ENCODE measurements around the gene SLFN5.
A peak's percentile ranks its signal among the peaks of the same experiment; 100 is the strongest.
"Not testable (repeated sequence)": the region's sequence is repeated elsewhere in the genome, so short reads cannot be mapped to it uniquely, and the experiment has no call there.

SLFN5 gene

DNA sequence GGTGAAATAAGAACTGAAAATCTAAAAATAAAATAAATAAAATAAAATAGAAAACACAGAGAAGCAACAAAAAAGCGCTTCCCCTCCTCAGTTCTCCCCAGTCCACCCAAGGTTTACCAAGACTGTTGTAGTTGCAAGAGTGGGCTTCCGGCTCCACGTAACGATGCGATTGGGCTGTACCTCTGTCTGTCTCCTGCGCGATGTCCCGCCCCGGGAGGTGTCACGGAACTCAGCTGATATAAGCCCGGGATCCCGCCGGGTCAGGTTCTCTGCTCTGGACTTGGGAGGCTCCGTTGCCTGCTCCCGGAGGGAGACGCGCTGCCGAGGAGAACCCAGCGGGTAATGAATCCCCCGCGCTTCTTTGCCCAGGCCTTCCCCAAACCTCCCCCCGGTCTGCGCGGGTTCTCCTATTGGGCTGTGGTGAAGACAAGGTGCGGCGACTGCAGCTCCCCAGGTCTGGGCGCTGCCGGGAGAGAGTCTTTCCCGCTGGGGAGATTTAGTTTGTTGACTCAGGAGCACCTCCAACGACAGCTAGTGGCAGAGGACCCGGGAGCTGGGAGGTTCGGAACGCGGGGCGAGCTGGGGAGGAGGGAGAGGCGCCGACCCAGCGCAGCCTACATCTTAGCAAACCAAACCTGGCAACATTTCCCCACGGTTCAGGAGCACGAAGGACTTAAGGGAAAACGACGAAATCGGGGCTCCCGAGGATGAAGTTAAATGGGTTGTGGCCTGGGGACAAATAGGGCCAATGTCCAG lies at the start of gene SLFN5:
Gene SLFN5, plus strand, starts transcription at position 268 of the 756 bp plus-strand sequence. CDS start 15,619 bp downstream, outside the sequence.
- peak; percentile 36 for DNase-seq

DNA sequence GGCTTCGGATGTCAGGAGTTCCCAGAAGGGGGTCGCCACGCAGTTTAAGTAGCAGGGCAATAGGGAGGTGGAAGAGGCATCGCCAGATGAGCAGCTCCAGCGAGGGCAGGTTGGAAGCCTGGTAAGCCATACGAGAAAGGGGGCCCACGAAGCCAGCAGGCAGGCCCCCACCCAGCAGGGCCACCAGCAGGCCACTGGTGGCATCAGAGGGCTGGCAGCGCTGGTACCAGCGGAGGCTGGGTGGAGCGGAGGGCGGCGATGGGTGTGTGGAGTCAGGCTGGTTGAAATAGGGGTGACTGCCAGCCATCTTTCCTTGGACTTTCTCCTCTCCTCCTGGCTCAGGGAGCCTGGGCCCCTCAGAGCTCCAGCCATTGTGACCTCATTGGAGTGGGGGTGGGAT lies 48.9 kb upstream of the SLFN5 start, which contains the start of gene SLC35G3:
Gene SLC35G3, minus strand, starts transcription at position 393 of the 400 bp plus-strand sequence. Its CDS starts 86 bp downstream, at position 307.
- not testable (repeated sequence) for DNase-seq

DNA sequence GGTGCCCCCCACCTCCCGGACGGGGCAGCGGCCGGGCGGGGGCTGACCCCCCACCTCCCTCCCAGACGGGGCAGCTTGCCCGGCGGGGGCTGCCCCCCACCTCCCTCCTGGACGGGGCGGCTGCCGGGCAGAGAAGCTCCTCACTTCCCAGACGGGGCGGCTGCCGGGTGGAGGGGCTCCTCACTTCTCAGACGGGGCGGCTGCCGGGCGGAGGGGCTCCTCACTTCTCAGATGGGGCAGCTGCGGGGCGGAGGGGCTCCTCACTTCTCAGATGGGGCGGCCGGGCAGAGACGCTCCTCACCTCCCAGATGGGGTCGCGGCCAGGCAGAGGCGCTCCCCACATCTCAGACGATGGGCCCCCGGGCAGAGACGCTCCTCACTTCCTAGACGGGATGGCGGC lies 47.8 kb upstream of the SLFN5 start:
- not testable (repeated sequence) for DNase-seq

DNA sequence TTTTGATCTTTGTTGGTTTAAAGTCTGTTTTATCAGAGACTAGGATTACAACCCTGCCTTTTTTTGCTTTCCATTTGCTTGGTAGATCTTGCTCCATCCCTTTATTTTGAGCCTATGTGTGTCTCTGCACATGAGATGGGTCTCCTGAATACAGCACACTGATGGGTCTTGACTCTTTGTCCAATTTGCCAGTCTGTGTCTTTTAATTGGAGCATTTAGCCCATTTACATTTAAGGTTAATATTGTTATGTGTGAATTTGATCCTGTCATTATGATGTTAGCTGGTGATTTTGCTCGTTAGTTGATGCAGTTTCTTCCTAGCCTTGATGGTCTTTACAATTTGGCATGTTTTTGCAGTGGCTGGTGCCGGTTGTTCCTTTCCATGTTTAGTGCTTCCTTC lies 40.3 kb upstream of the SLFN5 start:
- not testable (repeated sequence) for DNase-seq

DNA sequence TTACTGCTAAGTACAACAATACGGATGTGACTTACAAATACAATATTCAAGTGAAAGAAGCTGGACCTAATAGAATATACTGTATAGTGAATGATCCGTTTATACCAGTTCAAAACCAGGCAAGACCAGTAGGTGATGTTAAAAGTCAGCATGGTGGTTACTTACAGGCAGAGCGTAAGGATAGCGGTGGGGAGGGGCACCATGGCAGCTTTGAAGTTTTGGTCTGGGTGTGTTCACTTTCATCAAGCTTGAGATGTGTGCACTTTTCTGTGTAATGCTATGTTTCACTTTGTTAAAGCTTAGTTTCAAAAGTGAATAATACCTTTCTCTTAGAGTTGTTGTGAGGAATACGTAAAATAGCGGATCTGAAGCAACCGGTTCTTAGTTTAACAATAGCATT lies 32.1 kb upstream of the SLFN5 start:
- no peak for DNase-seq

DNA sequence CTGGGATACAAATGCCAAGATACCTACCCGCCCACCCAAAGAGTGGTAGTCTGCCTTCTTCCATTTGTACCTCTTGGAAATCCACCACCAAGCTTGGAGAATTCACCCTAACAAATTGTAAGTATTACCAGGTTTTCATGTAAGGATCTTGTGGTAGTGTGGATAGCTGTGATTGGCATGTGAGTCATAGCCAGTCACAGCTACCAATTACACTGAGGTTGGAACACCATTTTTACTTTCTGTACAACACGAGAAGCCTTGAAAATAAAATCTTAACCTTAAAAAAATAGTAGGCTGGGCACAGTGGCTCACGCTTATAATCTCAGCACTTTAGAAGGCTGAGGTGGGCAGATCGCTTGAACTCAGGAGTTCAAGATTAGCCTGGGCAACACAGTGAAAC lies 30.2 kb upstream of the SLFN5 start:
- DNase-seq = no peak

DNA sequence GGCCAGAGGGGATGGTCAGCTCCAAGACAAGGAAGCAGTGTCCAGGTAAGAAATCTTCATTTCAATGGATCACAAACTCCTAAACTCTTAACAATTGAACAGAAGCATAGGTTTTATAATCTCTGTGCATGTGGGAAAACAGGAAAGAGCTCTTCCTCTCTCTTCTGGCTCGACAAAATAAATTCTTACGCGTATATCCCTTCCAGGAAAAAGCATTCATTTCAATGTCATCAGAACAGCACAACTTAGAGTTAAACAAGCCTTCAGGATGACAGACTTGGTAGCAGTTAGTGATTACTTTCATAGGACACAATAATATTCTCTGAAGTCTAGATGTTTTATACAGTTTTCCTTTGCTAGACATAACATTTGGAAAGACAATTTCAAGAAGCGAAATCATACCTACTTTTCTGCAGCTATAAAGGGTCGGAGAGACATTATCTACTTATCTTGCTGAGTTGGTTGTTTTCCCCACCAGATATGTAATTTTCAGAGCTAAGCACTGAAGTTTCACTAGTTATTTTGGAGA lies 29.4 kb upstream of the SLFN5 start:
- no peak for DNase-seq

DNA sequence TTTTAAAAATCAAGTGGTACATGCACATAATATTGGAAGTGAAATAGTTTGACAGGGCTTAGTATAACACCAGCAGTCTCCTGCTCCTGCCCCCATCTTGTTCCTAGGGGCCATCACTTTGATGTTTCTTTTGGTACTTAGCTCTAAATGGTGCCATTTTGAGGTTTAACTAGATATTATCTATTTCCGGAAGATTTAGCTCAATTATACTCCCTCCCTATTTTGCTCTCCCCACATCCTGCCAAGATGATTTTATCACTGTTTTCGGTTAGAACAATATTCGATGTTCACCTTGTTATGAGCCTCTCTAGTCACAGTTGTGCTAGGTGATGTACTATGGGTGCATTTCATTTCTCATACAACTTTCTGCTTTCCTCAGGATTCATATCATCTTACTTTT lies 28.7 kb upstream of the SLFN5 start:
- no peak for DNase-seq

DNA sequence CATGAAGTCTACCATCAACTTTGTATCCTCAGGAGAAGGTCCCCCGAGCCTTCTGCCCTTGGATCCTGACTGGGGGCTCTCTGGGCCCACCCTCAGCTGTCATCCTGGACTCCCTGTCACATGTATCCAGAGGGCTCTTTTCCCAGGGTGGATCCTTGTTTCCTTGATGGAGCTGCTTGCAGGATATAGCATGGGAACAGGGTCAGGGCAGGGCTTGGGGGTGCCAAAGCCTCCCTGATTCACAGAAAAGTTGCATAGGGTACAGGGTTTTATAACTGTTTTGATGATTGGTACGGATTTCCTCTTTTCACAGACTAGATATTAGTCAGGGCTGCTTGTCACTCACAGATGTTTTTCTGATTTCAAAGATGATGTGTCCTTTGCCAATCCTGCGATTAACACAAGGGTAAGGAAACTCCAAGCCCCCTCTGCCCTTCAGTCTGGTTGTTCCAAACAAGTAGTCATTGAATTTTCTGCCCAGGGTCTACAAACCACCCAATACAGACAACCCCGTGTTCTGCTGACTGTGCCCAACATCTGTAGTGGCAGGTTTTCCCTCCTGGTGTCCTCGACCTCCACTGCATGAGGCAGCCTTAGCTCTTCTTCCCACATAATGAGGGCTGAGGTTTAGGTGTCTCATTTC lies 28.1 kb upstream of the SLFN5 start:
- no peak for DNase-seq

DNA sequence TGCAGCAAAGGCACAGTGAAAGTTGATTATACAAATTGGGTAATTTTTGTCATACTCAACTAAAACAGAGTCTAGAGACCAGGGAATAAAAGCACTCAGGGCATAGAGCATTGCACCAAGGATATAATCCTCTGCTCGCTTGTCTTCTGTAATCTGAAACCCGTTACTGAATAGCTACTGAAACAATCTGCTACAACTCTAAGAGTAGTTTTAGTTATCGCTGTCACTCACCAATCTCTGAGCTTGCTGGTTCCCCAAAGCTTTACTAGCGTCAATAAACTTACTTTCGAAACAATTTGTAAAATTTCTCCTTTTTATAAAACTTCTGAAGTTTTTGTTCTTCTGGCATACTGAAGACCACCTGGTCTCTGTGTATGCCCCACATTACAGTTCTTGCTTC lies 25.8 kb upstream of the SLFN5 start:
- DNase-seq = no peak

DNA sequence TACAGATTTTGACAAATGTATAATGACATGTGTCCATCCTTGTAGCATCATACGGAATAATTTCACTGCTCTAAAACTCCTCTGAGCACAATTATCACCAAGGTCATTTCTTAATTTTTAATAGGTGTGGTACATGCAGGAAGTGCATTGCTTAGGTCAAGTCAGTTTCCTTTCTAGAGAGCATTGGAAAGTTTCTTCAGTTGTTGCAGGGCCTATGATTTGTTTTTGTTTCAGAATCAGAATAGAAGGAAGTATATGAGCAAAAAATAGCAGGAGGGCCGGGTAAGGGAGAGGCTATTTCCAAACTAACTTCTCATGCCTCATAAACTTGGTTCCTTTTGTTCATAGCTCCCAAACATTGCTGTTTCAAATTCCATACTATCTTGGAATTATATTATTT lies 24.0 kb upstream of the SLFN5 start:
- no peak for DNase-seq

DNA sequence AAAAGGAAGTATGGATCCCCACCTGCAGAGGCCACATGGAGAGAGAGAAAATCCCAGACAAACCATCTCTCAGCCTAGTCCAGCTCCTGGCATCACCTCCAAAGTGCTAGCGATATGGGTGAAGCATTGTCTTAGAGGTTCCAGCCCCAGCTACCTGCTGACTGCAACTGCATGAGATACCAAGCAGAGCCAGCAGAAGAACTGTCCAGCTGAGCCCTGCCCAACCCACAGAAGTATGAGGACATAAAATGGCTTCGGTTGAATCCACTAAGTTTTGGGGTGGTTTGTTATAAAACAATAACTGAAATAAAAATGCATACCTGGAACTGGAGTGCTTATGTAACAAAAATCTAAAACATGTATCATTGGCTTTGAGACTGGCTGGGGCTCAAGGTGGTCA lies 20.4 kb upstream of the SLFN5 start:
- DNase-seq = no peak

DNA sequence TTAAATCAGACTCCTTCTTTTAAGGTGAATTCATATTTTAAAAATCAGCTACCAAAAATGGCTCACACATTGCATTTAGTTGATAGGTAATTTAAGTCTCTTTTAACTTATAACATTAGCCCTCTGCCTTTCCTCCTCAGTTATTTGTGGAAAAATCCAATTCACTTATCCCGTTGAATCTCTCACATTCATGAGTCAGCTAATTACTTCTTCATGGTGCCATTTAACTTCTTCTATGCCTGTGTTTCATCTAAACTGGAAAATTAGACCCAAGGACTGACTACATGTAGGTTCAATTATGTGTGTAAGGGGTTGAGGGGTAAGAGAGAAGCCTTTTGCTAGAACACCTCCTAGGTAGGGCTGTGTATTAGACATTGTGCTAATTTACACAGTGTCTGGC lies 18.4 kb upstream of the SLFN5 start:
- DNase-seq = no peak

DNA sequence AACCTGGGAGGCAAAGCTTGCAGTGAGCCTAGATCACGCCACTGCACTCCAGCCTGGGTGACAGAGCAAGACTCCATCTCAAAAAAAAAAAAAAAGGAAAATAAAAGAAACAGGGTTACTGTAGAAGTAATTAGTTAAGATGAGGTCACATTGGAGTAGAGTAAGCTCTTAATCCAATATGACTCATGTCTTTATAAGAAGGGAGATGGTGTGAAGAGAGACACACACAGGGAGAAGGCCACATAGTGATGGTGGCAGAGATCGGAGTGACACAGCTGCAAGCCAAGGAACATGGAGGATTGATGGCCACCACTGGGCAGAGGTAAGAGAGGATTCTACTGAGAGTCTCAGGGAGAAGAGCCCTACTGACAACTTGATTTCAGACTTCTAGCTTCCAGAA lies 15.3 kb upstream of the SLFN5 start:
- DNase-seq = no peak

DNA sequence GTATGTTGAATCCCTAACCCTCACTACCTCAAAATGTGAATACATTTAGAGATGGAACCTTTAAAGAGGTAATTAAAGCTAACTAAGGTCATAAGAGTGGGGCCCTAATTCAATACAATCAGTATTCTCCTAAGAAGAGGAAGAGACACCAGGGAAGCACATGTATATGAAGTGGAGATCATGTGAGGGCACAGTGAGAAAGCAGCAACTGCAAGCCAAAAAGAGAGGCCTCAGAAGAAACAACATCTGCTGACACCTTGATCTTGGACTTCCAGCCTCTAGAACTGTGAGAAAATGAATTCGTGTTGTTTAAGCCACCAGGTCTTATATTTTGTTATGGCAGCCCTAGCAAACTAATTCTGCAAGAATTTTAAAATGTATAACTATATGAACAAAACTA lies 13.2 kb upstream of the SLFN5 start:
- DNase-seq = no peak

DNA sequence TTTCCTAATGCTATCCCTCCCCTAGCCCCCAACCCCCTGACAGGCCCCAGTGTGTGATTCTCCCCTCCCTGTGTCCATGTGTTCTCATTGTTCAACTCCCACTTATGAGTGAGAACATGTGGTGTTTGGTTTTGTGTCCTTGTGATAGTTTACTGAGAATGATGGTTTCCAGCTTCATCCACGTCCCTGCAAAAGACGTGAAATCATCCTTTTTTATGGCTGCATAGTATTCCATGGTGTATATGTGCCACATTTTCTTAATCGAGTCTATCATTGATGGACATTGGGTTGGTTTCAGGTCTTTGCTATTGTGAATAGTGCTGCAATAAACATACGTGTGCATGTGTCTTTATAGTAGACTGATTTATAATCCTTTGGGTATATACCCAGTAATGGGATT lies 8.6 kb upstream of the SLFN5 start:
- DNase-seq = not testable (repeated sequence)

DNA sequence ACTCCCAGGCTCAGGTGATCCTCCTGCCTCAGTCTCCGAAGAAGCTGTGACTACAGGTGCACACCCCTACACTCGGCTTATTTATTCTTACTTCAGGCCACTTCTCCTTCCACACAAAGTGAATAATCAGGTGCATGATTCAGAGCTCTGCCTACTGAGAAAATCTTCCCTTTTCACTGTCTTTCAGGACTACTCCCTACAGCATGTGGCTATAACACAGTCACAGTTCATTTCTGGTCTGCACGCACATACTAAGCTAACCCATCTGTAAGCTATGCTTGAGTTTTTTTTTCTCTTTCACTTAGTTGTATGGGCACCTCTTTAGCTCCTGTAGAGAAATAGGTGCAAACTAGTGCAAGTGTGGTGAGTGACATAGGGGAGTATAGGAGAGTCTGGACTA lies 7.6 kb upstream of the SLFN5 start:
- DNase-seq = no peak

DNA sequence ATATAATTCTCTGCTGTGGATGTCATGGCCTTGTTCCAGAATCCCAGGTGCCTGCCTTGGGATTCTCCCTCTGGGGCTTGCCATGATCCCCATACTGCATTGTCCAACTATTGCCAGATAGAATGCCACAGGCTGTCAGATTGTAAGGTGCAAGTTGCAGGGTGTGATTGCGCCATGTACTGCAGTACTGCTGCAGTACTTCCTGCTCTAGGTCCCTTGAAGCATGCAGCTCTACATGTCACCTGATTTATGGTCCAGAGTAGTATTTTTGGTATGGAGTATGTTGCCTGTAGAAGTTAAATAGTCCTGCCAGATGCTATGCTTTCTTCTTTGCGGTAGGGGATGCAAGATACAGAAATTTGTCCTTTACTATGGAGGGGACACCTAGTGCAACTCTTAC lies 7.0 kb upstream of the SLFN5 start:
- DNase-seq = no peak

DNA sequence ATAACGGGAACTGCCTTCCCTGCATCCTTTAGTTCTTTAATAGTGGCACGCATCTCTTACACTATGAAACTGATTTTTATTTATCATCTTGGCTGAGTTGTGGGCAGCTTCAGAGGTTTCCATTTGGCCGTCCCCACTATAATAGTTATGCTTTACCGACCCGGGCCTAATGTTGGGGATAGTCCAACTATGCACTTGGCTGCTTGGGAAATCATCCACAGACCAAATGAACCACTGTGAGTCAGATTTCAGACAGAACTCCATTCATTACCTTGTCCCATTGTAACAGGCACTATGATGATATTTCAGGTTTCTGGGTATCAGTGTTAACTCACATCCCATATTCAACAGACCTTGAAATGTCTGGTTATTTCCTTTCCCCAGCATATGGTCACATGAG lies 6.1 kb upstream of the SLFN5 start:
- no peak for DNase-seq

DNA sequence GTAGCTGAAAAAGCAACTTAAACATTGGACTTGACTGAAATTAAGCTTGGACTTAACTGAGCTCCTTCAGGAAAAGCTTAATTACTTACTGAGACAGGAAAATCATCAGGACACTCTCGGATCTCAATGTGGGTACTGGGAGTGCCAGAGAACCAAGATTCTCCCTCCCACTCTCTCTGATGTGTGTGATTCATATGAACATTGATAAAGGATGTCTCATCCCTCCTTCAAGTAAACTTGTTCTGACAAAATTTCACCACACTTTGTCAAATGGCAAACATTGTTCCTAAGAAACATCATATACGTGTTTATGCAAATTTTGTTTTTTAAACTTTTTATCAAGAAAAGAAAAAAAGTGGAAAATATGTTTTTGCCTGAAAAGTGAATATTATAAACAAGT lies 4.1 kb upstream of the SLFN5 start:
- no peak for DNase-seq

DNA sequence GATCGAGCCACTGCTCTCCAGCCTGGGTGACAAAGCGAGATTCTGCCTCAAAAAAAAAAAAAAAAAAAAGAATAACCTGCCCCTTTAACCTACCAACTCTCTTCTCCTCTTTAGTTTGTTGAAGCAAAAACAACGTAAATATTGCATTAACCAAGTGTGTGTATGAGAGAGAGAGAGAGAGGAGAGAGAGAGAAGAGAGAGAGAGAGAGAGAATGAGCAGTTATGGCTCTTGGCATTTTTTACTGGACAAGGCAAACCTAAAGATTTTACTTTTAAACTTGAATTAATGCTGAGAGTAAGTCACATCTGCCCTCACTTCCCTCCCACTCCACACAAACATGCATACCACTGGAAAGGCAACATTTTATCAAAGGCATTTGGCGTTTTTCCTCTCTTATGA lies 3.0 kb upstream of the SLFN5 start:
- no peak for DNase-seq

DNA sequence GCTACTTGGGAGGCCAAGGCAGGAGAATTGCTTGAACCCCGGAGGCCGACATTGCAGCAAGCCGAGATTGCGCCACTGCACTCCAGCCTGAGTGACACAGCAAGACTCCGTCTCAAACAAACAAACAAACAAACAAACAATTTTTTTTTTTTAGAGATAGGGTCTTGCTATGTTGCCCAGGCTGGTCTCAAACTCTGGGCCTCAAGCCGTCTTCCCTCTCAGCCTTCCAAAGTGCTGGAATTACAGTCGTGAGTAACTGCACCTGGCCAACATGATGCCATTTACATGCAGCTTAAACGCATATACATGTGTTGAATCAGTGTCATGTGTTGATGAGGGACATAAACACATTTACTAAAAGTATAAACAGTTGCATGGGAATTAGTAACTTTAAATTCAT lies 2.0 kb upstream of the SLFN5 start:
- no peak for DNase-seq

DNA sequence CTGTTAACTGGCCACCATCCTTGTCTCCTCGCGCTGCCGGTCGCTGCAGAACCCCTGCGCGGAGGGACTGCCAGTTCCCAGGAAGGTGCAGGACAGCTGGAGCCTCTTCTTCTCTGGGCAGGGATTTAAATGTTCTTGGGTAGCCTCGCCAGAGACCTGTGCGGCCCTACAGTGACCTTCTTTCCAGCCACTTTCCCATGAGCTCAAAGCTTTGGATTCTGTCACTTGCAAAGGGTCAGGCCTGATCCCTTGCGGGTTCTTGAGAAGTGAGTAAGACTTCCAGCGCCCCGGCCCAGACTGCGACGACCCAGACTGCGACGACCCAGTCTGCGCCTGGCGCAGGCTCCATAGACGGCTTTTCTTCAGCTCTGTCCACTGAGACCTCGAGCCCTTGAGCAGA lies 1.4 kb upstream of the SLFN5 start:
- DNase-seq = no peak

DNA sequence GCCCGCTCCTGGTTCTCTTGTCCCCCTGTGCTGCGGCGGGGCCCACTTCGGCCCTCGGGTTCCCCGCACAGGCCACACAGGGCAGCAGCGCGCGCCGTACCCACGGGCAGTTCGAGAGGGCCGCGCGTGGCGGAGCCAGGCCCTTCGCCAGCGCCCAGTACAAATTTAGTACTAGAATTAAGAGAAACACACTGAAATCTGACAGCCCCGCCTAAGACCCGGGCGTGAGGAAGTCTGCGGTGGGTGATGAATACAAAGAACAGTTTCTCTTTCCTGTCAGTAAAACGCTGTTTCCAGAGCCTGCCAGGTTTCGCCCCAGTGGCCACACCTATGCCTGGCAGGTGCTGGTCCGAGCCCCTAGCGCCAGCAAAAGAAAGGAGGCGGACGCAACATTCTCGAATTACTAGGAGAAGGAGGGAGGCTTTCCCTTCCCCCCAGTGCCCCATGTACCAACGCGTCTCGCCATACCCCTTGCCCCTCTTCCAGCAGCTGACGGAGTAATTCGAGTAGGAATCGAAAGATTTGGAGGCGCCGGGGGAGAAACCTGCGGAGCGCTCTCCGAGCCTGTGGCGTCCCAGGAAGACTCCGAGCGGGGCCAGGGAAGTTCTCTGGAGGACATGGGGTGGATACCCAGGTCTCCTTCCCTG lies 591 bp upstream of the SLFN5 start:
- peak; percentile 55 for DNase-seq
